Panc1 (cell line): ENCODE measurements around the gene TCP11L2. TPM values are rescaled to one million over a fixed set of nuclear protein-coding genes. Genes with fewer than 3 reads are reported as not detected.

Experiments
- ATAC-seq: fragments of 200-7000 bp; cut with Tn5 transposase; 2 replicates; pipeline ENCODE4 v1.9.1; 2020; ENCODE audit warnings: mild to moderate bottlenecking, moderate library complexity
- BruUV-seq: library from RNA; stranded (reverse); fragments of 400-500 nt; replicated peaks from 2 replicates; lab custom pipeline; 2021; lab: Mats Ljungman, UMichigan
- CTCF ChIA-PET: fragments of 300-600 bp; sonication (Branson Sonifier 250); formaldehyde crosslinking; loops from one replicate; lab custom pipeline; 2022; ENCODE audit warnings: antibody characterized with exemption; lab: Charles Lee
- POLR2A ChIA-PET: fragments of 300-600 bp; sonication (Branson Sonifier 250); formaldehyde crosslinking; loops from one replicate; lab custom pipeline; 2022; ENCODE audit warnings: antibody characterized with exemption; lab: Charles Lee
- DNase-seq: peaks from one replicate; pipeline ENCODE4 v3.0.0-alpha.2; 2010; ENCODE audit warnings: low read depth, low spot score
- H3K27ac ChIP-seq: 2 replicates; pipeline ENCODE4 v1.5.1; 2011; ENCODE audit warnings: mild to moderate bottlenecking, low read length, inconsistent platforms
- H3K27me3 ChIP-seq: fragments of 200-500 bp; sonication (Bioruptor generic); 2 replicates; pipeline ENCODE4 v1.6.0; 2014; ENCODE audit warnings: low read length, inconsistent platforms; ENCODE audit not compliant: control insufficient read depth, insufficient read depth
- H3K36me3 ChIP-seq: fragments of 200-500 bp; sonication (Bioruptor generic); 2 replicates; pipeline ENCODE4 v1.5.1; 2014; ENCODE audit warnings: inconsistent platforms, mild to moderate bottlenecking, low read length, moderate library complexity; ENCODE audit not compliant: control insufficient read depth, insufficient read depth
- H3K4me1 ChIP-seq: 2 replicates; pipeline ENCODE4 v1.5.1; 2011; ENCODE audit warnings: inconsistent platforms, mild to moderate bottlenecking, low read length, moderate library complexity; ENCODE audit not compliant: control insufficient read depth, insufficient read depth
- H3K4me3 ChIP-seq, 2 experiments: 2 replicates each; pipeline ENCODE4 v1.5.1; 2011 to 2012; ENCODE audit warnings: low read depth in 2 of 2, low read length in 2 of 2, mild to moderate bottlenecking in 2 of 2, inconsistent platforms in 1 of 2, moderate library complexity in 1 of 2
- H3K9me3 ChIP-seq: fragments of 200-500 bp; sonication (Bioruptor generic); 2 replicates; pipeline ENCODE4 v1.5.1; 2014; ENCODE audit warnings: low read depth, mild to moderate bottlenecking, inconsistent platforms, low read length, moderate library complexity; ENCODE audit not compliant: control insufficient read depth, insufficient read depth
- CTCF ChIP-seq: fragments of 450-650 bp; IDR thresholded peaks from 2 replicates; pipeline ENCODE4 v1.5.1; 2017; ENCODE audit warnings: mild to moderate bottlenecking
- POLR2AphosphoS5 ChIP-seq: IDR thresholded peaks from 2 replicates; pipeline ENCODE4 v1.6.1; 2012; ENCODE audit warnings: mild to moderate bottlenecking, low read depth, low read length, moderate library complexity
- REST ChIP-seq, 2 experiments: IDR thresholded peaks; 2 replicates each; pipeline ENCODE4 v1.6.1; 2011 to 2012; ENCODE audit warnings: low read depth in 2 of 2, control low read depth in 1 of 2, low read length in 1 of 2, mild to moderate bottlenecking in 1 of 2, moderate library complexity in 1 of 2; ENCODE audit not compliant: insufficient read depth in 1 of 2
- SIN3A ChIP-seq: IDR thresholded peaks from 2 replicates; pipeline ENCODE4 v1.6.1; 2012; ENCODE audit warnings: low read depth, mild to moderate bottlenecking, low read length, moderate library complexity, borderline replicate concordance; ENCODE audit not compliant: insufficient read depth
- TCF7L2 ChIP-seq: IDR thresholded peaks from 2 replicates; pipeline ENCODE4 v1.6.1; 2011; ENCODE audit warnings: mild to moderate bottlenecking, low read depth, low read length, inconsistent platforms
- in situ Hi-C: cut with HindIII; loops from 2 replicates; pipeline ENCODE4 v1.10.0; 2016; ENCODE audit warnings: low sequenced_read_pairs, low pct_unique_long_range_greater_than_20kb
- intact Hi-C: fragments of 100-400 bp; cut with micrococcal nuclease; formaldehyde crosslinking; loops from one replicate; pipeline ENCODE4 v1.10.0; 2022; ENCODE audit not compliant: unreplicated experiment
- total RNA-seq: library from RNA; stranded (reverse); gene quantifications from one replicate; pipeline ENCODE4 v1.2.1, GENCODE V29; 2021; ENCODE audit not compliant: unreplicated experiment

TCP11L2 gene
- total RNA-seq, 1 experiment from 2014 or later = 3.5 TPM

GRCh38 chr12:106289196-106289681 is 13.3 kb upstream of the TCP11L2 start:
- DNase-seq = no peak
- Histone ChIP-seq H3K4me1 (peaks cover 6% of the 10 kb centered on the region; the same call in 1 of the 2 replicates), H3K27ac (peak overlapping the region; percentile 26; the same call in 1 of the 2 replicates), H3K36me3 (no peaks in the 10 kb centered on the region), H3K27me3 (no peaks in the 10 kb centered on the region), H3K9me3 (no peaks in the 10 kb centered on the region), H3K4me3 (no peak overlapping the region)
- in situ Hi-C loops (no loop called here), intact Hi-C loops (no loop called here)
- ATAC-seq = no peak
- POLR2A ChIA-PET = no interaction called here
- CTCF ChIA-PET = no interaction called here
- TF ChIP-seq CTCF (no peak), SIN3A (no peak), TCF7L2 (no peak), POLR2AphosphoS5 (no peak)
- no TSS peak for BruUV-seq

DNA sequence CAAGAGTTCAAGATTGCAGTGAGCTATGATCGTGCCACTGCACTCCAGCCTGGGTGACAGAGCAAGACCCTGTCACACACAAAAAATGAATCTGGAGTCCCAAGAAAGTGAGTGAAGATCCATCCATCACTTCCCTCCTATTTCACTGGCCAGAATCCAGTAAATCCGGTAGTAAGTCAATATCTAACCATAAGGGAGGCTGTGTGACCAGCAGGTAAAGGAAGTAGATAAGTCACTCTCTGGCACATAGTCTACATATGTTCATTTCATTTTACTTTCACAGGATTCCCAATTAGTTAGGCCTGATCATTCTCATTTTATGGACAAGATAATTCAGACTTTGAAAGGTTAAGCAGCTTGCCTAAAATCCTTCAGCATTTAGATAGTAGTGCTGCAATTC is 11.9 kb upstream of the TCP11L2 start:
- Histone ChIP-seq H3K4me1 (peaks cover 6% of the 10 kb centered on the region; the same call in 1 of the 2 replicates), H3K36me3 (no peaks in the 10 kb centered on the region), H3K27ac (no peak overlapping the region), H3K27me3 (no peaks in the 10 kb centered on the region), H3K9me3 (no peaks in the 10 kb centered on the region), H3K4me3 (no peak overlapping the region)
- ChIA-PET CTCF (no interaction called here), POLR2A (no interaction called here)
- BruUV-seq = no TSS peak
- in situ Hi-C loops = no loop called here
- intact Hi-C loops = no loop called here
- no peak for DNase-seq
- no peak for ATAC-seq
- TF ChIP-seq POLR2AphosphoS5 = no peak
- TF ChIP-seq CTCF = no peak
- TF ChIP-seq SIN3A = no peak
- no peak for TF ChIP-seq REST (IDR thresholded peaks at IDR 0.05; ENCODE audit: insufficient read depth in 1 of 2, low read depth in 2 of 2, low read length in 1 of 2)
- TF ChIP-seq TCF7L2 = no peak
